Measurements from ENCODE around the gene TTC27. TPM values are rescaled to one million over a fixed set of nuclear protein-coding genes. Genes with fewer than 3 reads are reported as not detected.
"Not testable (repeated sequence)": the region's sequence is repeated elsewhere in the genome, so short reads cannot be mapped to it uniquely, and the experiment has no call there.

Gene TTC27
- total RNA-seq, 4 donors from 2014 or later: 10.7 to 14.3 (median 12.4) TPM

DNA sequence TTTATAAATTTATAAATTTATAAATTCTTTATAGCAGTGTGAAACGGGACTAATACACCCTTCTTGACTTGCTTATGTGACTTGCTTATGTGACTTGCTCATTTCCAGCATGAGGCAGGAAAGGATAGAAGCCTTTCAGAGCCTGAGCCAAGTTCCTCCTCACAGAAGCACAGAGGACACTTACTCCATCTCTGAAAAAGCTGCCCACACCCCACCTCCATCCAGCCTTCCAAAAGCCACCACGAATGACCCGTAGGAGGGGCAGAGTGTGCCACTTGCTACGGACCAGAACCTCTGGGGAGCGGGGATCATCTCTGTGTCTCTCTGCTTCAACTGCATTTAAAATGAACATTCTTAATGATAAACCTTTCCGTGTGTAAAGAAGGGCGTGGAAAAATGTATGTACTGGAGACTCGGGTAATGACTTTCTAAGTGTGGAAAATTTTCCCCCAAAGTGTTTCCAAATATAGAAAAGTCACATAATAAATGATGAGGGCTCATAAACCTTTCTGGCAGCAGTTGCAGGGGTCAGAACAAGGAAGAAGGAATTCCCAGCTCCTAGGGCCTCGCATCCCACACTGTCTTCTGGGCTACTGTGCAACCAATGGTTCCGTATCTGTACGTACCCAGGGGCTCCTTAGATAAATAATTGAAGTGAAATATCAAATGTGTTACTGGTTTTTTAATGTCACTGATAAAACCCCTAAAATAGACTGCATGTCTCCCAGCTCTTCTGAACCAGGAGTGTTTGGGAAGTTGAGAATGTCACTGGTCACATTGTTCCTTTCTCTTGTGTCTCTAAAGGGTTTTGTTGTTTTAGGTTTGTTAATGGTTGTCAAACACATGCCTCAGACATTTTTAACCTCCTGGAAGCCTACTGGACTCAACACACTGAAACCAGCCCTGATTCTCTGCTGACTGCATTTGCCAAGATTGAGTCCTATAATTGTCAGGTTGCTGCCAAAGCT is 214.4 kb downstream of the TTC27 start:
- Histone ChIP-seq H3K4me3 (no peak overlapping the region), H3K27me3 (no peaks in the 10 kb centered on the region), H3K36me3 (no peaks in the 10 kb centered on the region), H3K4me1 (peaks cover 8 to 10% of the 10 kb centered on the region in 2 donors), H3K27ac (no peak overlapping the region), H3K9me3 (no peaks in the 10 kb centered on the region)
- DNase-seq (no peak), ATAC-seq (no peak)
- in situ Hi-C loops (cut with MboI; ENCODE audit: low sequenced_read_pairs in 4 of 4): no loop called here
- intact Hi-C loops (cut with DNase I; ENCODE audit: low total_unique reads): no loop called here
- TF ChIP-seq CTCF (IDR thresholded peaks at IDR 0.05 in 4 of 5, conservative IDR thresholded peaks at IDR 0.05 in 1 of 5) (no peak), POLR2A (IDR thresholded peaks at IDR 0.05) (no peak)

GRCh38 chr2:32843699-32844098 is 215.8 kb downstream of the TTC27 start:
- no peaks in the 10 kb centered on the region for H3K27me3 ChIP-seq
- no peaks in the 10 kb centered on the region for H3K9me3 ChIP-seq
- in situ Hi-C loops (cut with MboI; ENCODE audit: low sequenced_read_pairs in 4 of 4) (no loop called here), intact Hi-C loops (cut with DNase I; ENCODE audit: low total_unique reads) (no loop called here)
- ATAC-seq (no peak), DNase-seq (no peak)
- H3K27ac ChIP-seq: no peak overlapping the region
- no peaks in the 10 kb centered on the region for H3K36me3 ChIP-seq
- no peak overlapping the region for H3K4me3 ChIP-seq
- TF ChIP-seq POLR2A (IDR thresholded peaks at IDR 0.05) (no peak), CTCF (IDR thresholded peaks at IDR 0.05 in 4 of 5, conservative IDR thresholded peaks at IDR 0.05 in 1 of 5) (no peak)
- peaks cover 8 to 10% of the 10 kb centered on the region in 2 donors for H3K4me1 ChIP-seq

DNA sequence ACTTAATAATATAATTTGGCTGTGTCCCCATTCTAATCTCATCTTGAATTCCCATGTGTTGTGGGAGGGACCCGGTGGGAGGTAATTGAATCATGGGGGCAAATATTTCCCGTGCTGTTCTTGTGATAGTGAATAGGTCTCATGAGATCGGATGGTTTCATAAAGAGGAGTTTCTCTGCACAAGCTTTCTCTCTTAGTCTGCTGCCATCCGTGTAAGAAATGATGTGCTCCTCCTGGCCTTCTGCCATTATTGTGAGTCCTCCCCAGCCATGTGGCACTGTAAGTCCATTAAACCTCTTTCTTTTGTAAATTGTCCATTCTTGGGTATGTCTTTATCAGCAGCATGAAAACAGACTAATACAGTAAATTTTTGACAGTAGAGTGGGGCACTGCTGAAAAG is 216.4 kb downstream of the TTC27 start:
- Histone ChIP-seq H3K4me3 (no peak overlapping the region), H3K4me1 (peaks cover 8 to 10% of the 10 kb centered on the region in 2 donors), H3K9me3 (no peaks in the 10 kb centered on the region), H3K36me3 (no peaks in the 10 kb centered on the region), H3K27ac (no peak overlapping the region), H3K27me3 (no peaks in the 10 kb centered on the region)
- ATAC-seq (no peak), DNase-seq (no peak)
- TF ChIP-seq POLR2A (IDR thresholded peaks at IDR 0.05): no peak
- TF ChIP-seq CTCF (IDR thresholded peaks at IDR 0.05 in 4 of 5, conservative IDR thresholded peaks at IDR 0.05 in 1 of 5): no peak
- in situ Hi-C loops (cut with MboI; ENCODE audit: low sequenced_read_pairs in 4 of 4): no loop called here
- intact Hi-C loops (cut with DNase I; ENCODE audit: low total_unique reads): no loop called here

- H3K36me3 ChIP-seq; H3K4me3 ChIP-seq; H3K27me3 ChIP-seq; DNase-seq; in situ Hi-C loops (cut with MboI; ENCODE audit: low sequenced_read_pairs in 4 of 4); H3K9me3 ChIP-seq; H3K27ac ChIP-seq; ATAC-seq; intact Hi-C loops (cut with DNase I; ENCODE audit: low total_unique reads): not testable (repeated sequence)
- H3K4me1 ChIP-seq: peaks cover 8 to 10% of the 10 kb centered on the region in 2 donors
These were observed 218.4 kb downstream of the TTC27 start for GRCh38 chr2:32846274-32846673.

GRCh38 chr2:32847734-32848133 is 219.9 kb downstream of the TTC27 start:
- Histone ChIP-seq H3K4me3 (no peak overlapping the region), H3K36me3 (no peaks in the 10 kb centered on the region), H3K9me3 (no peaks in the 10 kb centered on the region), H3K27me3 (no peaks in the 10 kb centered on the region), H3K4me1 (peaks cover 8 to 10% of the 10 kb centered on the region in 2 donors), H3K27ac (no peak overlapping the region)
- no peak for TF ChIP-seq CTCF (IDR thresholded peaks at IDR 0.05 in 4 of 5, conservative IDR thresholded peaks at IDR 0.05 in 1 of 5)
- TF ChIP-seq POLR2A (IDR thresholded peaks at IDR 0.05): no peak
- intact Hi-C loops (cut with DNase I; ENCODE audit: low total_unique reads): no loop called here
- DNase-seq: no peak
- in situ Hi-C loops (cut with MboI; ENCODE audit: low sequenced_read_pairs in 4 of 4): no loop called here
- ATAC-seq: no peak

Measured in gastrocnemius medialis (tissue), 4 donors.